22Rv1 (cell line): ENCODE data around the gene KDM4D.

Experiments
- ZFX ChIP-seq: fragments of 450-650 bp; IDR thresholded peaks from 2 replicates; pipeline ENCODE4 v1.6.1; 2017; ENCODE audit warnings: antibody characterized with exemption, borderline replicate concordance
- TF ChIP-seq, protein P1 (sequence below): fragments of 450-650 bp; IDR thresholded peaks from 2 replicates; pipeline ENCODE4 v1.5.1; 2017; ENCODE audit warnings: mild to moderate bottlenecking

DNA sequence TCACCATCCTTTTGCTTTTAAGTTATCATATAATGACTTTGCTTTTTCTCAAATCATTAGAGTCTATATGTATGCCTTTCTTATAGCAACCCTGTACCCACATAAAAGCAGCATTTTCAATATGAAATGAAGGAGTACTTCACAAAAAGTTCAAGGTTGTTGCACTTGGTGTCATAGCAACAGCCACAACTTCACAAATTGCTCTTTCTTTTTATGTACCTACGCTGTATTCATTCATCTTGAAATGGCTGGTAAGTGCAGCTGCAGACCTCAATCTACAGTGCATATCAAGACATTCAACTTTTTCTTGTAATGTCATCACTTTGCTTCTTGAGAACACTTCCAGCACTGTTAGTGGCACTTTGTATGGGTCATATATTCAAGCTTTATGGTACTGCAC, 18.8 kb upstream of the KDM4D start:
- TF ChIP-seq, protein P1, sequence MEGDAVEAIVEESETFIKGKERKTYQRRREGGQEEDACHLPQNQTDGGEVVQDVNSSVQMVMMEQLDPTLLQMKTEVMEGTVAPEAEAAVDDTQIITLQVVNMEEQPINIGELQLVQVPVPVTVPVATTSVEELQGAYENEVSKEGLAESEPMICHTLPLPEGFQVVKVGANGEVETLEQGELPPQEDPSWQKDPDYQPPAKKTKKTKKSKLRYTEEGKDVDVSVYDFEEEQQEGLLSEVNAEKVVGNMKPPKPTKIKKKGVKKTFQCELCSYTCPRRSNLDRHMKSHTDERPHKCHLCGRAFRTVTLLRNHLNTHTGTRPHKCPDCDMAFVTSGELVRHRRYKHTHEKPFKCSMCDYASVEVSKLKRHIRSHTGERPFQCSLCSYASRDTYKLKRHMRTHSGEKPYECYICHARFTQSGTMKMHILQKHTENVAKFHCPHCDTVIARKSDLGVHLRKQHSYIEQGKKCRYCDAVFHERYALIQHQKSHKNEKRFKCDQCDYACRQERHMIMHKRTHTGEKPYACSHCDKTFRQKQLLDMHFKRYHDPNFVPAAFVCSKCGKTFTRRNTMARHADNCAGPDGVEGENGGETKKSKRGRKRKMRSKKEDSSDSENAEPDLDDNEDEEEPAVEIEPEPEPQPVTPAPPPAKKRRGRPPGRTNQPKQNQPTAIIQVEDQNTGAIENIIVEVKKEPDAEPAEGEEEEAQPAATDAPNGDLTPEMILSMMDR, result no peak
- TF ChIP-seq ZFX, result no peak
